HG03103 (cell line): ENCODE data around the gene GJC3.
"Not testable (repeated sequence)": the region's sequence is repeated elsewhere in the genome, so short reads cannot be mapped to it uniquely, and the experiment has no call there.

ENCODE experiments used
- ATAC-seq: cut with Tn5 transposase; IDR thresholded peaks from one replicate; pipeline ENCODE4 v1.9.1; 2021; ENCODE audit warnings: low read depth; ENCODE audit not compliant: unreplicated experiment

GJC3 gene, protein sequence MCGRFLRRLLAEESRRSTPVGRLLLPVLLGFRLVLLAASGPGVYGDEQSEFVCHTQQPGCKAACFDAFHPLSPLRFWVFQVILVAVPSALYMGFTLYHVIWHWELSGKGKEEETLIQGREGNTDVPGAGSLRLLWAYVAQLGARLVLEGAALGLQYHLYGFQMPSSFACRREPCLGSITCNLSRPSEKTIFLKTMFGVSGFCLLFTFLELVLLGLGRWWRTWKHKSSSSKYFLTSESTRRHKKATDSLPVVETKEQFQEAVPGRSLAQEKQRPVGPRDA

DNA sequence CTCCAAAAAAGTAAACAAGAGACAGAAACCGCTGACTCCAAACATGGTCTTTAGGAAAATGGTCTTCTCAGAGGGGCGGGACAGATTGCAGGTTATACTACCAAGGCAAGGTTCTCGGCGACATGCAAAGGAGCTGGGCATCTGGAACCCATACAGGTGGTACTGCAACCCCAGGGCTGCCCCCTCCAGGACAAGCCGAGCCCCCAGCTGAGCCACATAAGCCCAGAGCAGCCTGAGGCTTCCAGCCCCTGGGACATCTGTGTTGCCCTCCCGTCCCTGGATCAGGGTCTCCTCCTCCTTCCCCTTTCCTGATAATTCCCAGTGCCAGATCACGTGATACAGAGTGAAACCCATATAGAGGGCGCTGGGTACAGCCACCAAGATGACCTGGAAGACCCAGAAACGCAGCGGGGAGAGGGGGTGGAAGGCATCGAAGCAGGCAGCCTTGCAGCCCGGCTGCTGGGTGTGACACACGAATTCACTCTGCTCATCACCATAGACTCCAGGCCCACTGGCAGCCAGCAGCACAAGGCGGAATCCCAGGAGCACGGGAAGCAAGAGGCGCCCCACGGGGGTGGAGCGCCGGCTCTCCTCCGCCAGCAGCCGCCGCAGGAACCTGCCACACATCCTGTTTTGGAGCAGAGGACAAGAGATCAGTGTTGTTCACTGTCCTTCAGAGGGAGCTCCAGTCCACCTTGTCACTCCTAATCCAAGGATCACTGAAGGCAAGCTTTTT, at the start of gene GJC3:
GJC3 (minus strand) TSS at position 627 of the 736 bp plus-strand sequence; CDS start at position 627, 0 bp downstream.
- ATAC-seq = no peak

DNA sequence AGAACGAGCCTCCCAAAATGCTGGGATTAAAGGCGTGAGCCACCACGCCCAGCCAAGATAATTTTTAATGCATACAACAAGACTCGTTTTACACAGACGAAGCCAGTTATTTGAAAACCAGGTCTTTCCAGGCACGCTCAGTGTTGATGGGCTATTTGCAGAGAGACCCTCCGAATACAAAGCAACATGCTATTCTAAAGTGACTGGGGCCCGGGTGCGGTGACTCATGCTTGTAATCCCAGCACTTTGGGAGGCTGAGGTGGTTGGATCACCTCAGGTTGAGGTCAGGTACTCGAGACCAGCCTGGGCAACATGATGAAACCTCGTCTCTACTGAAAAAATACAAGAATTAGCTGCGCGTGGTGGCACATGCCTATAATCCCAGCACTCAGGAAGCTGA, 47.2 kb upstream of the GJC3 start:
- no peak for ATAC-seq

DNA sequence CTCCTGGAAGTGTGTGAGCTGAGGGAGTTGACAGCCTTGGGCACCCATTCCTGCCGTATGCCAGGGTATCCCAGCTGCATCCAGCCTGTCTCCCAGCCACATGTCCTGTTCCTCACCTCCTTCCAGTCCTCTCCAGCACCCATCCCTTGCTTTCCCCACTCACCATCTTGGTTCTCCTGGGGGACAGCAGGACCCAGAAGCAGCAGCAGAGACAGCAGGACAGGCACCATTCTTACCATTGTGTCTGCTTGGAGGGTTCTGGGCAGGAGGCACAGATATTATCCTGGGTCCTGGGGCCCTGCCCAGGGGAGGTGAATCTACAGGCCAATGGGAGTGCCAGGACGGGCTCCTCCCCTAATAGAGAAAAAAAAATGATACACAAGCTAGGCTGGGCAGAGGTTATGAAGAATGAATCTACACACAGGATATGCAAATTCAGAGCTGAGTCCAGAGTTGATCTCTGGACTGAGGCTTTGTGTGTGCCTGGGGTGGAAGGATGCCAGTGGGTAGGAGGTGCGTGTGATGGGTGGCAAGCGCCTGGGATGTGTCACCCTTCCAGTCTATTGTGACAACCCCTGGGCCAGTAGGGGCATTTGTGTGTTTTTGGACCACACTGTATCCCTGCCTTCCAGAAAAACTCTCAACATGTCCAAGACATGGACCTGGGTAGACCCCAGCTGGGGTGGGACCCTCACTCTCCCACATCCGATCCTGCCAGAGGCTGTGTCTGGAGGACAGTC, 46.5 kb upstream of the GJC3 start, which contains the start of gene AZGP1:
AZGP1 (minus strand) TSS at position 250 of the 740 bp plus-strand sequence; CDS start at position 239, 11 bp downstream.
- no peak for ATAC-seq

DNA sequence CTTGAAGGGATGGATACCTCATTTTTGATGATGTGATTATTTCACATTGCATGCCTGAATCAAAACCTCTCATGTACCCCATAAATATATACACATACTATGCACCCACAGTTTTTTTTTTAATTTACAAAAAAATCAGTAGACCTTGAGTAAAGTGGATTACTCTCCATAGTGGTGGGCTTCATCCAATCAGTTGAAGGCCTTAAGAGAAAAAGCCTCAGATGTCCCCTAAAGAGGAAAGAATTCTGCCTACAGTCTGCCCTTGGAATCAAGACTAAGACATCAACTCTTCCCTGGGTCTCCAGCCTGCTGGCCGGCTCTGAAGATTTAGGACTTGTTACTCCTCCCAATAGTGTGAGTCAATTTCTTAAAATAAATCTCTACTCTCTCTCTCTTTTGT, 45.3 kb upstream of the GJC3 start:
- ATAC-seq = no peak

DNA sequence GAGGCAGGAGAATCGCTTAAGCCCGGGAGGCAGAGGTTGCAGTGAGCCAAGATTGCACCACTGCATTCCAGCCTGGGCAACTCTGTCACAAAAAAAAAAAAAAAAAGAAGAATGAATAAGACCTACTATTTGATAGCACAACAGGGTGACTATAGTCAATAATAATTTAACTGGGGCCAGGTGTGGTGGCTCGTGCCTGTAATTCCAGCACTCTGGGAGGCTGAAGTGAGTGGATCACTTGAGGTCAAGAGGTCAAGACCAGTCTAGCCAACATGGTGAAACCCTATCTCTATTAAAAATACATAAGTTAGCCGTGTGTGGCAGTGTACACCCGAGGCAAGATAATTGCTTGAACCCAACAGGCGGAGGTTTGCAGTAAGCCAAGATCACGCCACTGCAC, 44.4 kb upstream of the GJC3 start:
- not testable (repeated sequence) for ATAC-seq

DNA sequence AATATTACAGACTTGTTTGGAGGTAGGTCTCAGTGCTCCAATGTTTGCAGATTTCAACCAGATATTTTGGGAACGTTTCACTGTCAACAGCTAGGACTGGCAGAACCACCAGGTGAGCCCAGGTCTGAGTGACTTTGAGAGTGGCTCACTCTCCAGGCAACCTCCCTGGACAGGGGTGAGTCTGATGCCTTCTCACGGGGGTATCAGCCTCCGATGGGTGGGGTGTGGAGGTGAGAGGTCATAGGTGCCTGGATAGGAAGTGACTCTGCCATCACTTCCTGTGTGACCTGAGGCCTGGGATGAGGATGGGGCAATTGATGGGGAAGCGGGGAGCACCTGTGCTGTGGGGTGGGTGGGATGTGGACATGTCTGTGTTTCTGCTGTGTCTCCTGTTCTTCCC, 41.8 kb upstream of the GJC3 start:
- no peak for ATAC-seq

DNA sequence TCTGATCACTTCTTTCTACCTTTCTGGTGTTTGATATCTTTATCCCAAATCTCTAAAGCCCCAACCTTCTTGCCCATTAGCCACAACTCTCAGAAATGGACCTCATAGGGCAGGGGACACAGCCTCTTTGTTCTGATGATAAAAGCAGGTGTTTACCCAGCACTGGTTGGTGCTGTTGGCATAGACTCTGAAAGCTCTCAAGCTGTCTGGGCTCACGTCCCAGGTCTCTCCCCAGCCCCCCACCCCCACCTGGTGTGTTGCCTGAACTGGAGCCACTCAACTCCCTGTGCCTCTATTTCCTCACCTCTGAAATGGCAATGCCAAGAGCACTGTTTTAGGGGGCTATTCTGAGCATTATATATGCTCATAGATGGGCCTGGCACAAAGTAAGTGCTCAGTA, 40.4 kb upstream of the GJC3 start:
- ATAC-seq = not testable (repeated sequence)

DNA sequence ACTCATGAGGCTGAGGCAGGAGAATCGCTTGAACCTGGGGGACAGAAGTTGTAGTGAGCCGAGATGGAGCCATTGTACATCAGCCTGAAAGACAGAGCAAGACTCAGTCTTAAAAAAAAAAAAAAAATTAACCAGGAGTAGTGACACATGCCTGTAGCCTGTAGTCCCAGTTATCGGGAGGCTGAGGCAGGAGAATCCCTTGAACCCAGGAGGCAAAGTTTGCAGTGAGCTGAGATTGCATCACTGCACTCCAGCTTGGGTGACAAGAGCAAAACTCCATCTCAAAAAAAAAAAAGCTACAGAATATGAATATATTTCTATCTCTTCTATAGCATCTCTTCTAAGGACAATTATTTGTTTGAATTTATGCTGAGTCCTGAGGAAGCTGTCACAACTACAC, 39.9 kb upstream of the GJC3 start:
- no peak for ATAC-seq

DNA sequence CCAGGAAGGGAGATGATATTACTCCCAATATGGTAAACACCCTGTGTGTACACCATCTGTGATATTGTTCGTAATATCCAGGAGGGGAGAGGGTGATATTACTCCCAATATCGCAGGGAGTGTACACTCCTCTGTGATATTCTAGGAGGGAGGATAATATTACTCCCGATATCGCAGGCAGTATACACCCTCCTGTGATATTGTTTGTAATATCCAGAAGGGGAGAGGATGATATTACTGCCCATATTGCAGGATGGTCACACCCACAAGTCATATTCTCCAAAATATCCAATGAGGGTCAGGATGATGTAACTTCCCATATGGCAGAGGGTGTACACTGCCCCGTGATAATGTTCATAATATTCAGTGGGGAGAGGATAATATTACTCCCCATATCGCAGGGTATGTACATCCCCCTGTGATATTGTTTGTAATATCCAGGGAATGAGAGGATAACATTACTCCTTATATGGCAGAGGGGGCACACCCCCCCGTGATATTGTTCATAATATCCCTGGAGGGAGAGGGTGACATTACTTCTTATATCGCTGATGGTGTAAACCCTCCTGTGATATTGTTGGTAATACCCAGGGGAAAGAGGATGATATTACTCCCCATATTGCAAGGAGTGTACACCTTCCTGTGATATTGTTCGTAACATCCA, 29.3 kb upstream of the GJC3 start:
- no peak for ATAC-seq

DNA sequence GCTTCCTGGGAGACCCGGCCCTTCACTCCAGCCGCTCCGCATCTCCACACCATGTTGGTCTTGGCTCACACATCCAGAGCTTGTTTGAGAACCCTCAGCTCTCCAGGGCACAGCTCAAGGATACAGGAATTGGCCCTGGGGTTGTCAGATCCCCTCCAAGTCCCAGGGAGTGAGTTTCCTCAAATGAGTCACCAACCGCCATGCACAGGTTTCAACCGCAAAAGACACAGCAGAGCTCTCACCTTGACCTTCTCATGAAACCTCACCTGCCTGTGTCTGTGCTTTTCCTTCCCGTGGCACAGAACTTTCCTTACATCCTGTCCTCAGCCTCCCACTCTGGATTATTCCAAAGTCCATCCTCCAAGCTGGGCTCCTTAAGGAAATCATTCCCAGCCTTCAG, 25.8 kb upstream of the GJC3 start:
- no peak for ATAC-seq

DNA sequence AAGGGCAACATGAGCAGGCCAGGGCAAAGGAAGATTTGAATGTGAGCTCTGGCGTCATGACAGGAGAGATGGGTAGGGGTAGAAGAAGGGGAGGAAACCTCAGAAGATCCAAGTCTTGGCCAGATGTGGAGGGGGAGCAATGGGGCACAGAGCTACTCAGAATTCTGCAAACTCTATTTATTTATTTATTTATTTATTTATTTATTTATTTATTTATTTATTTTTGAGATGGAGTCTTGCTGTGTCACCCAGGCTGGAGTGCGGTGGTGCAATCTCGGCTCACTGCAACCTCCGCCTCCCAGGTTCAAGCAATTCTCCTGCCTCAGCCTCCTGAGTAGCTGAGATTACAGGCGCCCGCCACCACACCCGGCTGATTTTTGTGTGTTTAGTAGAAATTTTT, 25.2 kb upstream of the GJC3 start:
- not testable (repeated sequence) for ATAC-seq

DNA sequence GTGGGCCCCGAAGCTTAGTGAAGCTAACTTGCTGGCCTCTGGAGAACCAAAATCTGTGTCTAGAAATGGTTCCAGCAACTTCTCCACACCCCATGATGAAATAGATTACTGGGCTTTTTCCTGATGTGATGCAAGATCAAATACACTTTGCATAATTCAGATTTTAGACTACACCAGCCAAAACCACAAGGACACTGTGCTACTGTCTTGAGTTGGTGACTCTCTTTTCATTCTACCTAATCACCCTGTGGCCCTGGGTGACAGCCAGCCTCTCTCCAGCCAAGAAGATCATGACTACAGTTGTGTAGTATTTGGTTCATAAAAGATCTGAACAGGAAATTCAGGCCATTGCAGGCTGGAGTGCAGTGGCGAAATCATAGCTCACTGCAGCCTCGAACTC, 24.2 kb upstream of the GJC3 start:
- no peak for ATAC-seq

DNA sequence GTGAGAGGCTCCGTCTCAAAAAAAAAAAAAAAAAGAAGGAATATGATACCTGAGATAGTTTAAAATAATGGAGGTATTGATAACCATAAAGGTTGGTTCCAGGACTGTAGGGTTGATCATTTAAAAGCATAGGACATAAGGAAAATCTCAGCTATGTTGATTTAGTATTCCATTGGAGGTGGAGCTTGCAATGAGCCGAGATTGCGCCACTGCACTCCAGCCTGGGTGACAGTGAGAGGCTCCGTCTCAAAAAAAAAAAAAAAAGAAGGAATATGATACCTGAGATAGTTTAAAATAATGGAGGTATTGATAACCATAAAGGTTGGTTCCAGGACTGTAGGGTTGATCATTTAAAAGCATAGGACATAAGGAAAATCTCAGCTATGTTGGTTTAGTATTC, 23.2 kb upstream of the GJC3 start:
- not testable (repeated sequence) for ATAC-seq

DNA sequence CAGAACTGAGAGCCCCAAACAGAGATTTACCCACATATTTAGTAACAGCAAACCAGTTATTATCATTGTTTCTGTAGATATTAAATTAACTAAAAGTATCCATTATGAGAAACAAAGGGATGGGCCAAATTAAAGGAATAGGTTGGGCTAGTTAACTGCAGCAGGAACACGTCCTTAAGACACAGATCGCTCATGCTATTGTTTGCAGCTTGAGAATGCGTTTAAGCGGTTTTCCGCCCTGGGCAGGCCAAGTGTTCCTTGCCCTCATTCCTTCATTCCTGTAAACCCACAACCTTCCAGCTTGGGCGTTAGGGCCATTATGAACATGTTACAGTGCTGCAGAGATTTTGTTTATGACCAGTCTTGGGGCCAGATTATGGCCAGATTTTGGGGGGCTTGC, 21.4 kb upstream of the GJC3 start:
- not testable (repeated sequence) for ATAC-seq

DNA sequence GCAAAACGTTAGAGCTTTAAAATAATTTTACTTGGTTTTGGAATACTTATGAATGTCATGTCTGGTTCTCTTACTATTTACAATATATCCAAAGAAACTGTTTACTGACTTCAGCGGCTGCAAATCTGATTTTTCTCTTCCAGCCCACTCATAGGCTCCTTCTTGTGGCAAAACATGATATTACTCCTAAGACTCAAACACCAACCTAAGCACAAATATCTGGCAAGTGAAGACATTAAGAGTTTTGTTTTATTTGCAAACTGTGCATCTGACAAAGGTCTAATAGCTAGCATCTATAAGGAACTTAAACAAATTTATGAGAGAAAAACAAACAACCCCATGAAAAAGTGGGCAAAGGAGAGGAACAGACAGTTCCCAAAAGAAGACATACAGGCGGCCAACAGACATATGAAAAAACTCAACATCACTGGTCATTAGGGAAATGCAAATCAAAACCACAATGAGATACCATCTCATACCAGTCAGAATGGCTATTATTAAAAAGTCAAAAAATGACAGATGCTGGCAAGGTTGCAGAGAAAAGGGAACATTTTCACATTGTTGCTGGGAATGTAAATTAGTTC, 20.3 kb upstream of the GJC3 start:
- ATAC-seq = no peak

DNA sequence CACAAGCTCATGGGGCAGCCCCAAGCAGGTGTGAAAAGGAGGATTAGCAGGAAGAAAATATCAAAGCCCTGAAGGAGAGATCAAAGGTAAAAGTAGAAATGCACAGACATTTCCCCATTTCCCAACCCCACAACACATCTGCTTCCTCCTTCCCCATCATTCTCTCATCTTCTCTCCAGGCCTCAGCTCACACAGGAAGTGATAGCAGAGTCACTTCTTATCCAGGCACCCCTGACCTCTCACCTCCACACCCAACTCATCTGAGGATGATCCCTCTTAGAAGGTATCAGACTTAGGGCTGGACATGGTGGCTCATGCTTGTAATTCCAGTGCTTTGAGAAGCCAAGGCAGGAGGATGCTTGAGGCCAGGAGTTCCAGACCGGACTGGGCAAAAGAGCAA, 18.2 kb upstream of the GJC3 start:
- no peak for ATAC-seq

DNA sequence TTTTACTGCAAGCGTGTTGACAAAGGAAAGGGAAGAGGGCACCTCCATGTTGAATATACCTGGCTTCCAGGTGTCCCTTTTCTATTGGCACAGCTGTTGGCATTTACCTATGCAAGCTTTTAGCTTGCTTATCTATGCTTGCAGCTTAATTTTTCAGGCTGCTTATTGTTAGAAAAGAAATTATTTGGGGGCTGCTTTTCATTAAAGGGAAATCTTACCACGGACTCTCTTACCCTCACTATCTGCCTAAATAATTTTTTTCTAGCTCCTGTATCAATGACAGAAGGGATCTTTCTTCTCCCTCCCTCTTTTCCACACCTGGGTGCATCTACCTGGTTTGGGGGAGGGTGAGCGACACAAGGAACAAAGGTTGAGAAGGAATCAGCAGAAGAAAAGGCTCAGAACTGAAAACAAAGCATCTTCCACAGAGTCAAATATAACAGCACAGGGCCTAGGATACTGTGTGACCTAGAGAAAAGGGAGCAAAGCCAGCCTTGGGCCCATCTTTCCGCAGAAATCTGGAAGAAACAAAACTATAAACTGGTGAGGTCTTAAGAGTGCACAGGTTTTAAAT, 15.2 kb upstream of the GJC3 start:
- no peak for ATAC-seq

DNA sequence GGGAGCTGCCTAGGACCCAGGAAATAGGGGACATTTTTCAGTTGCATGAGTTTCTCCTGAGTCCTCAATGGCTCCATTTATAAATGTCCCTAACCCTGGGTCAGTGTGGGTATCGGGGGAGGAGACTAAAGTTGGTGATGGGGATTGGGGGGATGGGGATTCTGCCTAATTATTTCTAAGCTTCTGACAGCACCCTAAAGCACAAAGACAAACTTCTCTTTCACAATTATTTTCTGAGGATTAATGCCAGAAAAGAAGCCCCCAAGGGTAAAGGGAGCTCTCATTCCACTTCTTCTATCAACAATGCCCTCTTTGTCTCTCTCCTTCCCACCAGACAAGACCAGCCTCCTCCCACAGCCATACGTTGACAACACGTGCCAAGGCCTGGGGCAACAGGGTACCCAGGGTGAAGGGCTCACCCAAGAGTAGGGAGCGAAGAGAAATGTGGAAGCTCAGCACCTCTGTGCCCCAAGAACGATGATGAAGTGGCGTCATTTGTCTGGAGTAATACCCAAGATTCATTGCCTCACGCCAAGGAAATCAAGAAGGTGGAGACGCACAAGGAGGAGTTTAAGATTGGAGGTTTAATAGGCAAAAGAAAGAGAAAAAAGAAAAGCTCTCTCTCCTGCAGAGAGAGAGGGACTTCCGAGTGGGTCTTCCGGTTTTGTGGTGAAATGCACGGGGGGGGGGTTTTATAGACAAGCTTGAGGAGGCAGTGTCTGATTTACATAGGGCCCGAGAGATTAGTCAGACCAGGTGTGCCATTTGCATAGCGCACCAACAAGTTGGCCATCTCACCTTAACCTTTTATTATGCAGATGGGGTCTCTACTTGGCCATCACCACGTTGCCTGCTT, 14.4 kb upstream of the GJC3 start:
- no peak for ATAC-seq

DNA sequence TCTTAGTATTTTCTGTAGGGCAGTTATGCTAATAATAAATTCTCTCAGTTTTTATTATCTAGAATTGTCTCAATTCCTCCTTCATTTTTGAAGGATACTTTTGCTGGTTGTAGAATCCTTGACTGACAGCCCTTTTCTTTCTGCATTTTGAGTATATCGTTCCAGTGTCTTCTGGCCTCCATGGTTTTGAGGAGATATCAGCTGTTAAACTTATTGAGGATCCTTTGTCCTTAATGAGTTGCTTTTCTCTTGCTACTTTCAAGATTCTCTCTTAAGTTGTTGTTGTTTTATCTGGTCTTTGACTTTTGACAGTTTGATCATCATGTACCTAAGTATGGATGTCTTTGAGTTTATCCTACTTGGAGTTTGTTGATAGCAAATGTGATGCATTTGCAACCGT, 8.9 kb upstream of the GJC3 start:
- ATAC-seq = no peak
